Measurements from ENCODE around the gene GNG8.
A peak's percentile ranks its signal among the peaks of the same experiment; 100 is the strongest.

GNG8 gene

GRCh38 chr19:46635920-46636761 lies at the start of gene GNG8:
TSS of gene GNG8 (minus strand) at chr19:46636202. CDS start at chr19:46634682, 1,520 bp downstream.
- no peak for DNase-seq

- DNase-seq = no peak
Observed at GRCh38 chr19:46685189-46685588, 49.2 kb upstream of the GNG8 start.

- peak; percentile 23 for DNase-seq
Observed at GRCh38 chr19:46678110-46678732, 42.2 kb upstream of the GNG8 start.

- DNase-seq = no peak
Observed at GRCh38 chr19:46674416-46675178, 38.6 kb upstream of the GNG8 start.

GRCh38 chr19:46670813-46671212 lies 34.8 kb upstream of the GNG8 start:
- no peak for DNase-seq

- DNase-seq = no peak
Observed at GRCh38 chr19:46668662-46669061, 32.7 kb upstream of the GNG8 start.

GRCh38 chr19:46665072-46665471 lies 29.1 kb upstream of the GNG8 start:
- no peak for DNase-seq

GRCh38 chr19:46661735-46662592 lies 26.0 kb upstream of the GNG8 start:
- peak; percentile 90 for DNase-seq

GRCh38 chr19:46661020-46661731 lies 25.2 kb upstream of the GNG8 start, which contains the start of gene DACT3:
TSS of gene DACT3 (minus strand) at chr19:46661182. CDS start at chr19:46661064, 118 bp downstream.
- peak; percentile 100 for DNase-seq

- DNase-seq = no peak
Observed at GRCh38 chr19:46660551-46661019, 24.6 kb upstream of the GNG8 start.

GRCh38 chr19:46660008-46660517 lies 24.1 kb upstream of the GNG8 start:
- no peak for DNase-seq

- no peak for DNase-seq
Observed at GRCh38 chr19:46659151-46660007, 23.4 kb upstream of the GNG8 start.

- DNase-seq = no peak
Observed at GRCh38 chr19:46656541-46656940, 20.5 kb upstream of the GNG8 start.

GRCh38 chr19:46654621-46655152 lies 18.7 kb upstream of the GNG8 start:
- no peak for DNase-seq

- DNase-seq = no peak
Observed at GRCh38 chr19:46650445-46650844, 14.4 kb upstream of the GNG8 start.

- DNase-seq = no peak
Observed at GRCh38 chr19:46648961-46649960, 13.3 kb upstream of the GNG8 start.

GRCh38 chr19:46648060-46648960 lies 12.3 kb upstream of the GNG8 start:
- peak; percentile 71 for DNase-seq

GRCh38 chr19:46646402-46646801 lies 10.4 kb upstream of the GNG8 start:
- no peak for DNase-seq
